Measurements from ENCODE around the gene KCNG4. TPM values are rescaled to one million over a fixed set of nuclear protein-coding genes. Genes with fewer than 3 reads are reported as not detected.

Gene KCNG4
- polyA plus RNA-seq, 1 experiment = not detected

- DNase-seq (ENCODE audit: low read depth, low spot score) = no peak
- Histone ChIP-seq H3K27ac (ENCODE audit: low read depth, low read length) (no peak overlapping the region), H3K27me3 (ENCODE audit: control insufficient read depth, insufficient read depth, low read length) (peaks cover 17% of the 10 kb centered on the region), H3K4me3 (ENCODE audit: low read depth, low read length) (no peak overlapping the region), H3K9me3 (ENCODE audit: control insufficient read depth, insufficient read depth, low read length) (no peaks in the 10 kb centered on the region; the same call in 1 of the 2 replicates)
- no peak for TF ChIP-seq CTCF (IDR thresholded peaks at IDR 0.05; ENCODE audit: low read depth, low read length)
- ChIA-PET POLR2A (no interaction called here), CTCF (no interaction called here)
Observed at GRCh38 chr16:84191466-84191865, 48.3 kb downstream of the KCNG4 start.

- H3K27ac ChIP-seq (ENCODE audit: low read depth, low read length) = no peak within 1 kb of the TSS
- DNase-seq (ENCODE audit: low read depth, low spot score) = no peak
- H3K4me3 ChIP-seq (ENCODE audit: low read depth, low read length) = no peak within 1 kb of the TSS
- CTCF ChIA-PET = no interaction called here
- POLR2A ChIA-PET = no interaction called here
- peaks cover 12% of the 10 kb centered on the region for H3K27me3 ChIP-seq (ENCODE audit: control insufficient read depth, insufficient read depth, low read length)
- TF ChIP-seq CTCF (IDR thresholded peaks at IDR 0.05; ENCODE audit: low read depth, low read length) = no peak
- H3K9me3 ChIP-seq (ENCODE audit: control insufficient read depth, insufficient read depth, low read length) = no peaks in the 10 kb centered on the region; the same call in 1 of the 2 replicates
Observed at GRCh38 chr16:84190731-84191388, 49.0 kb downstream of the KCNG4 start, which contains the start of gene ADAD2. Gene ADAD2, plus strand, starts transcription at chr16:84191157. Its CDS starts 74 bp downstream, at chr16:84191231.

GRCh38 chr16:84186685-84187437 lies 53.0 kb downstream of the KCNG4 start, which contains the start of gene TAF1C:
Gene TAF1C, minus strand, starts transcription at chr16:84187057. Its CDS starts 2,069 bp downstream, at chr16:84184988.
- H3K27me3 ChIP-seq (ENCODE audit: control insufficient read depth, insufficient read depth, low read length) = no peaks in the 10 kb centered on the region
- POLR2A ChIA-PET = interaction anchor here (0.6 to 1.2 kb wide), 3 partner anchors 10 to 162 kb away, joined by 3 to 12 read pairs (median 6); partner anchors contain the start of gene MBTPS1
- H3K4me3 ChIP-seq (ENCODE audit: low read depth, low read length) = peak within 1 kb of the TSS; percentile 93
- no peaks in the 10 kb centered on the region; the same call in 1 of the 2 replicates for H3K9me3 ChIP-seq (ENCODE audit: control insufficient read depth, insufficient read depth, low read length)
- H3K27ac ChIP-seq (ENCODE audit: low read depth, low read length) = peak within 1 kb of the TSS; percentile 39
- peak; percentile 88 for DNase-seq (ENCODE audit: low read depth, low spot score)
- peak; percentile 95 for TF ChIP-seq CTCF (IDR thresholded peaks at IDR 0.05; ENCODE audit: low read depth, low read length)
- CTCF ChIA-PET = interaction anchor here (0.6 to 6.3 kb wide), 77 partner anchors 9 to 553 kb away, joined by 3 to 100 read pairs (median 5); partner anchors contain the start of genes MBTPS1 and SLC38A8

- CTCF ChIA-PET = interaction anchor here (6.3 kb wide), 1 partner anchor 9 kb away, joined by 100 read pairs; no protein-coding TSS in a partner anchor
- DNase-seq (ENCODE audit: low read depth, low spot score) = no peak
- no peak for TF ChIP-seq CTCF (IDR thresholded peaks at IDR 0.05; ENCODE audit: low read depth, low read length)
- Histone ChIP-seq H3K9me3 (ENCODE audit: control insufficient read depth, insufficient read depth, low read length) (no peaks in the 10 kb centered on the region; the same call in 1 of the 2 replicates), H3K4me3 (ENCODE audit: low read depth, low read length) (no peak overlapping the region), H3K27me3 (ENCODE audit: control insufficient read depth, insufficient read depth, low read length) (no peaks in the 10 kb centered on the region), H3K27ac (ENCODE audit: low read depth, low read length) (no peak overlapping the region)
- POLR2A ChIA-PET = no interaction called here
Observed at GRCh38 chr16:84184775-84185174, 55.0 kb downstream of the KCNG4 start.
